Measurements from ENCODE around the gene PGF.

PGF gene

DNA sequence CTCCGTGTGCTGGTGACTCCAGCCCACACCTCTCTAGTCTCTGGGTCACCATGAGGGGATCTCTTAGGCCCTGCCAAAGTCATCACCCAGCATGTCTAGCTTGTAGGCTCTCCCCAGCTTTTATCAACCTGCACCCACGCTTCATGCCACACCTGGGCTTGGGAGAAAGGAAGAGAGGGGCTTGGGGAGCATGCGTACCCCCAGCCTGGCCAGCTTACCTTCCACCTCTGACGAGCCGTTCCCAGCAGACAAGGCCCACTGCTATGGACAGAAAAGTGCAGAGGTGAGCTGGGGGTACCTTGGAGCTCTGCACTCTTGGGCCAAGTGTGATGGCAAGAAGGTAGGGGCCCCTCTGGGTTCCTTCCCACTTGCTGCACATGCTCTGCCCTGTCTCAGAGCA, 1.7 kb downstream of the PGF start:
- Histone ChIP-seq H3K36me3 (ENCODE audit: control insufficient read depth, insufficient read depth, low read length, severe bottlenecking) (no peaks in the 10 kb centered on the region), H3K9me3 (ENCODE audit: control insufficient read depth, low read length) (no peaks in the 10 kb centered on the region), H3K4me1 (ENCODE audit: control insufficient read depth, insufficient read depth, low read length) (peaks cover 6% of the 10 kb centered on the region), H3K27me3 (replicated peaks; ENCODE audit: control insufficient read depth, insufficient read depth, low read length) (no peaks in the 10 kb centered on the region), H3K4me3 (ENCODE audit: low read length) (no peak overlapping the region), H3K9ac (ENCODE audit: low read length) (no peak overlapping the region)
- no peak for DNase-seq (ENCODE audit: low read depth)

DNA sequence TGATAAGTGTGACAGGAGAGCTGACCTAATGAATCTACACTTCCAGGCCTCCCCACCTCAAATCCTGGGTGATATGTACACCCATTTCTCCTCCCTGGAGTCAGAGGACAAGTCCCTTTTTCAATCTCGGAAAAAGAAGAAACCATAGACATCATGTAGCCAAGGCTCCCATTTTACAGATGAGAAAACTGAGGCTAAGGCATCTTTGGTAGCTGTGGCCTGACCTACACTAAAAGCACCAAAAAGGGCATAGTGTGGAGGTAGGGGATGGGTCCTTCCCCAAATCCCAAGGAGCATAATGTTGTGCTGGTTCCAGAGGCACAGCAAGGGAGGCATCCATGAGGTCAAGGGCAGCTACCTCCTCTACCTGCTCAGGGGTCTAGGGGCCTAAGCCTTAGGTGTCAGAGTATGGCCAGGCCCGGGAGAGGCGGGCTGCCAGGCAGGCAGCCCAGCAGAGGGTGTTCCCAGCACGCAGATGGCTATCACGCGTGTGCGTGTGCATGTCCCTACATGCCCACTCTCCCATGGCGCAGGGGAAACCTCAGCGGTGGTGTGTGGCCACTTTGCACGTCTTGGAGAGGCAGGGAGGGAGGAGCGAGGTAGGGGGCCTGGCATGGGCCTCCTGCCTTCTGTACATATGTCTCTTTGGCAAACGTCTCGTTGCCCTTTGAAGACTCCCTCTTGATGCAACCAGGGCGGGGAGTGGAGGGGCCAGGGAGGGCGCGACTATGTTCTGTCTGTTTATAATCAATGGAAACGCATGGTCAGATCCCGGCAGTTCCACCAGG, 2.5 kb downstream of the PGF start:
- Histone ChIP-seq H3K4me3 (ENCODE audit: low read length) (no peak overlapping the region), H3K9me3 (ENCODE audit: control insufficient read depth, low read length) (no peaks in the 10 kb centered on the region), H3K9ac (ENCODE audit: low read length) (no peak overlapping the region), H3K36me3 (ENCODE audit: control insufficient read depth, insufficient read depth, low read length, severe bottlenecking) (no peaks in the 10 kb centered on the region), H3K4me1 (ENCODE audit: control insufficient read depth, insufficient read depth, low read length) (peaks cover 6% of the 10 kb centered on the region), H3K27me3 (replicated peaks; ENCODE audit: control insufficient read depth, insufficient read depth, low read length) (no peaks in the 10 kb centered on the region)
- DNase-seq (ENCODE audit: low read depth) = no peak

DNA sequence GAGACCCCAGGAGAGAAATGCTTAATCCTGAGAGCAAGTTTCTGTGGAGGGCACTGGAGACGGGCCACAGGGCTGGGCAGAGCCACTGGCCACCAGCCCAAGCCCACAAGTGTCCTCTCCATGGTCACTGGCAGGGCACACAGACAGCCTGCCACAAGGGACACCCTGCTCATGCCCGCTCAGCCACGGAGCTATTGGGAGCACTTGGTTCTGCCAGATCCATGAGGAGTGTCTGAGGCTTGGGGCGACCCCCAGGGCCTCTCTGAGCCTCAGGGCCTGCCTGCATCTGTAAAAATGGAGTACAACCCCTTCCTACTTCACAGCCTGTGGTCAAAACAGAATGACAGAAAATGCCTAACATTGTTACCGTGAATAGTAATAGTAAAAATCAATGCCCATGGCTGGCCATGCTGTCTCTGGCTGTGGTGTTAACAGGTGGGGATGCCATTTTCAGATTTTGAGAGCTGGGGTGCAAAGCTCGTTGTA, 3.2 kb downstream of the PGF start:
- H3K9ac ChIP-seq (ENCODE audit: low read length) = peak overlapping the region; percentile 10
- DNase-seq (ENCODE audit: low read depth) = no peak
- no peak overlapping the region for H3K4me3 ChIP-seq (ENCODE audit: low read length)
- H3K27me3 ChIP-seq (replicated peaks; ENCODE audit: control insufficient read depth, insufficient read depth, low read length) = no peaks in the 10 kb centered on the region
- H3K36me3 ChIP-seq (ENCODE audit: control insufficient read depth, insufficient read depth, low read length, severe bottlenecking) = no peaks in the 10 kb centered on the region
- H3K4me1 ChIP-seq (ENCODE audit: control insufficient read depth, insufficient read depth, low read length) = peaks cover 6% of the 10 kb centered on the region
- H3K9me3 ChIP-seq (ENCODE audit: control insufficient read depth, low read length) = no peaks in the 10 kb centered on the region

DNA sequence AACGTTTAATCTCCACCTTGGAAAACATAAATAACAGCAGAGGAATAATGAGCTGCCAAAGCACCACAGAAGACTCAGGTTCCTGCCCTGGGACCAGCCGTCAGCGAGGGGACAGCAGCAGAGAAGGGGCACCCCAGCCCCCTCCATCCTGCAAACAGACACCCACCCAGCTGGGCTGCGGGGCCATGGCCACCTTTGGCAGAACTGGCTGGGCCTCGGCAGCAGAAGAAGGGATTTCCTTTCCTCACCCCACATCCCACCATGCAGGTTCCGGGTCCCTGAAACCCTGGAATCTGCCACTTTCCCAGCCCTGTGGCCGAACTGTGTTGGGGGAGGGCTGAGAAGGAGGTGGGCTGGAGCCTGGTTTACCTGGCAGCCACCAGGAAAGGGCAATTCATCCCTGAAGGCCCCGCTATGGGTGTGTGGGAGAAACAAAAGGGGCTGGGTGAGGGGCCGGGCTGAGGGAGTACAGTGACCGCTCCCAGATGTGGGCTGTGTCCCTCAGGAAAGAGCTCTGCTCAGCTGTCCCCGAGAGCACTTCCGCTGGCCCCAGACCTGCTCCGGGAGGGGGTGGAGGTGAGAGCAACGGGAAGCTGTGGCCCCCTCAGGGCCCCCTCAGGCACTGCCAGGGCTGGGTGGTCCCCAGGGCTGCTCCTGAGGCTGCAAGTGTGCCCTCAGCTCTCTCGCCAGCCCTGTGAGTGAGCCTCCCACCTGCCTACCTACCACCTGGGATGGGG, 3.8 kb downstream of the PGF start:
- Histone ChIP-seq H3K27me3 (replicated peaks; ENCODE audit: control insufficient read depth, insufficient read depth, low read length) (no peaks in the 10 kb centered on the region), H3K4me1 (ENCODE audit: control insufficient read depth, insufficient read depth, low read length) (peaks cover 6% of the 10 kb centered on the region), H3K4me3 (ENCODE audit: low read length) (no peak overlapping the region), H3K36me3 (ENCODE audit: control insufficient read depth, insufficient read depth, low read length, severe bottlenecking) (no peaks in the 10 kb centered on the region), H3K9ac (ENCODE audit: low read length) (peak overlapping the region; percentile 10), H3K9me3 (ENCODE audit: control insufficient read depth, low read length) (no peaks in the 10 kb centered on the region)
- DNase-seq (ENCODE audit: low read depth) = no peak

DNA sequence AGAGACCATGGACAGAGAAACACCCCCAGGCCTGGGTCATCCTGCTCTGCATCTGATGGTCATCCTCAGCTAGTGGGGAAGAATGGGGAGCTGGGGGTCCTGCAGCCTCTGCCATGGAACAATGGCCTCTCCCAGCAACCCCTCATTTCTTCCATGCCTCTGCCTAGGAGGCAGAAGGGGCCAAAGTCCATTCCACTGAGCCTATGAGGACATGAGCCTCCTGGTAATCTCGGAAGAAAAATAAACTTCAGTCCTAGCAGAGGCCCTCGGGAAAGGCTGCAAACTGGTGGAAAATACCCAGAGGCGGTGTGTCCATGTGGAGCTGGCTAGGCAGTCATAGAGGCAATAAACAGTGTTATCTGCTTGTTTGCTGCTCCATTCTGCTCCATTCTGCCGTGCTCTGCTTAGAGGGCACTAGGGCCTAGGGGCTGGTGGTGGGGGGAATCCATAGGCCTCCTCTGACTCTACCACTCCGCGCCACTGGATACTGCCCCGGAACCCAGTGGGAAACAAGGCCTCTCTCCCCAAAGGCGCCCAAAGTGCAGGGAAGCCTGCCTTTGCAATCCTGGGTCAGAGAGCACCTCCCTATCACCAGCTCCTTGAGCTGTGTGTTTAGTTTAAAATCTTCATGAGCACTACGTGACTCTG, 4.5 kb downstream of the PGF start:
- Histone ChIP-seq H3K4me3 (ENCODE audit: low read length) (no peak overlapping the region), H3K36me3 (ENCODE audit: control insufficient read depth, insufficient read depth, low read length, severe bottlenecking) (no peaks in the 10 kb centered on the region), H3K9me3 (ENCODE audit: control insufficient read depth, low read length) (no peaks in the 10 kb centered on the region), H3K9ac (ENCODE audit: low read length) (no peak overlapping the region), H3K4me1 (ENCODE audit: control insufficient read depth, insufficient read depth, low read length) (peaks cover 6% of the 10 kb centered on the region), H3K27me3 (replicated peaks; ENCODE audit: control insufficient read depth, insufficient read depth, low read length) (no peaks in the 10 kb centered on the region)
- DNase-seq (ENCODE audit: low read depth) = no peak

DNA sequence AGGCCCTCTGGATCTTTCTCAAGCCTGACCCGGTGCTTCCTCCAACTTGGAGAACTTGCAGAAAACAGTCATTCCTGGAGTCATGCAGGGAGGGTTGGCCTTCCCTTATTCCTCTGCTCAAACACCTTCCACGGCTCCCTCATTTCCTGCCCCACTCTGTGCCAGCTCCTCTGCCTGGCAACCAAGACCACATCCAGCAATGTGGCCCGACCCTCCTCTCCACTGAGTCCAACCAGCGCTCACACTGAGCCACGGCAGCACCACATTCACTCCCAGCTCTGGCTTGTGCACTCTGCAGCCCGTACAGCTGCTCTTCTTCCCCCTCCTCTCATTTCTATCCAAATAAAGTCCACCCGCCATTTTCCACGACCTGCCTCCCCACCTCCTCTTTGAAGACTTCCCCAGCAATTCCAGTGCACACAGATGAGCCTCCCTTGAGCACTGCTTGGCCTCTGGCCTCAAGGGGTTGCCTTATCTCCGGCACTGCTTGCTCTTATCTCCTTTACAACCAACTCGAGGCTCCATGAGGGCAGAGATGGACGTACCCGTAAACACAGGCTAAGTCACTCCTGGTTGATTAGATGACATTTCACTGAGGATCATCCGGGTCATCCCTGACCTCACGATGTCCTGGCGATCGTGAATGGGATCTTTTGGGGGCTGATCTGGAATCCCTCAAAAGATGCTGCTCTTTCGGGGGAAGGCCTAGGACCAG, 5.4 kb downstream of the PGF start:
- Histone ChIP-seq H3K9me3 (ENCODE audit: control insufficient read depth, low read length) (no peaks in the 10 kb centered on the region), H3K4me1 (ENCODE audit: control insufficient read depth, insufficient read depth, low read length) (peaks cover 6% of the 10 kb centered on the region), H3K27me3 (replicated peaks; ENCODE audit: control insufficient read depth, insufficient read depth, low read length) (no peaks in the 10 kb centered on the region), H3K4me3 (ENCODE audit: low read length) (no peak overlapping the region), H3K9ac (ENCODE audit: low read length) (no peak overlapping the region), H3K36me3 (ENCODE audit: control insufficient read depth, insufficient read depth, low read length, severe bottlenecking) (no peaks in the 10 kb centered on the region)
- DNase-seq (ENCODE audit: low read depth) = no peak

DNA sequence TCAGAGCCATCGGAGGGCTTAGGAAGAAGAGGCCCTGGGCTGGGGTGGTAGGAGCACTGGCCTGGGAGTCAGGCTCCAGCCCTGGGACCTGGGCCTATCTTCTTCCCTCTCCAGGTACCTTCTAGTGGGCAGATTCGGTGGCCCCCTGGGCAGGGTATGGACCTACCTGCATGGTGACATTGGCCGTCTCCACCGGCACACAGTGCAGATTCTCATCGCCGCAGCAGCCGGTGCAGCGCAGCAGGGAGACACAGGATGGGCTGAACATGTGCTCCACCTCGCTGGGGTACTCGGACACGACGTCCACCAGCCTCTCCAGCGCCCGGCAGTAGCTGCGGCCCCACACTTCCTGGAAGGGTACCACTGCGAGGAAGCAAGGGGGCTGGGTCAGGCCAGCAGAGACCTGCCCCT, 6.2 kb downstream of the PGF start:
- Histone ChIP-seq H3K4me1 (ENCODE audit: control insufficient read depth, insufficient read depth, low read length) (peaks cover under 1% of the 10 kb centered on the region), H3K36me3 (ENCODE audit: control insufficient read depth, insufficient read depth, low read length, severe bottlenecking) (no peaks in the 10 kb centered on the region)
- no peak for DNase-seq (ENCODE audit: low read depth)

DNA sequence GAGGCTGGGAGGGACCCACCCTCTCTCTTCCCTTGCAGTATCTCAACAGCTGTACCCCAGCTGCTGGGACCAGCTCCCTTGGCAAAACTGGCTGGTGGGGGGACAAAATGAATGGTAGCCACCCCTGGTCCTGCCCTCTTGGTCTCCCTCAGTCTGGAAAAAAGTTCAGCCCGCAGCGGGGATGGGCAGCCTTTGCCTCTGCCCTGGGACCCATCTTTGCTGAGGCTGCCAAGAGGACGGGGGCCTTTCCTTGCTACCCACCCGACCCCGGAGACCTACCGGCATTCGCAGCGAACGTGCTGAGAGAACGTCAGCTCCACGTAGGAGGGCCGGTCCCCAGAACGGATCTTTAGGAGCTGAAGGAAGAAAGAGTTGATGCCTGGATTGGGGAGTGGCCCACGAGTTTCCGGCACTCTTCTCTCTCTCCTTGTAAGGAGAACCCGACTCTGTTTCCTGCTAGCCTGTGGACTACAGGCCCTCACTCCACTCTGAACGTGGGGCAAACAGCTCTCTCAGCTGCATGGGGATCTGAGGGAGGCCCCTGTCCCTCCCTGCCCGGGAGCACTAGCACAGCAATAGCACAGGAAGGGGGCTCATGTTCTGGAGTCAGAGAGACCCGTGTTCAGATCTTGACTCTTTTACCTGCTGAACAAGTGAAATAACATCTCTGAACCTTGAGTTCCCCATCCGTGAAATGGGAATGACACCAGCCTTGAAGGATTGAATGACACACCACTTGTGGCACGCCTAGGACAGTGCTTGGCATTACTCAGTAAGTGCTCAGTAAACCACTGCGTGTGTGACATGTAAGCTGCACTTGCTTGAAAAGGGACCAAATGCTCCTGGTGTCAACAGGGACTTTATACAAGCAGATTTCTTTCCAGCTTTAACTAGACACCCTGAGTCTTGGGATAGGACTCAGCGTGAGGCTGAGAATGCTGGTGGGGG, 6.9 kb downstream of the PGF start:
- no peaks in the 10 kb centered on the region for H3K4me1 ChIP-seq (ENCODE audit: control insufficient read depth, insufficient read depth, low read length)
- no peak for DNase-seq (ENCODE audit: low read depth)
- no peaks in the 10 kb centered on the region for H3K9me3 ChIP-seq (ENCODE audit: control insufficient read depth, low read length)
- no peaks in the 10 kb centered on the region for H3K36me3 ChIP-seq (ENCODE audit: control insufficient read depth, insufficient read depth, low read length, severe bottlenecking)
- H3K9ac ChIP-seq (ENCODE audit: low read length) = no peak overlapping the region
- H3K27me3 ChIP-seq (replicated peaks; ENCODE audit: control insufficient read depth, insufficient read depth, low read length) = no peaks in the 10 kb centered on the region
- no peak overlapping the region for H3K4me3 ChIP-seq (ENCODE audit: low read length)

More for the DNA sequence above, 6.2 kb downstream of the PGF start:
- Histone ChIP-seq H3K9ac (ENCODE audit: low read length) (no peak overlapping the region), H3K4me3 (ENCODE audit: low read length) (no peak overlapping the region), H3K9me3 (ENCODE audit: control insufficient read depth, low read length) (no peaks in the 10 kb centered on the region), H3K27me3 (replicated peaks; ENCODE audit: control insufficient read depth, insufficient read depth, low read length) (no peaks in the 10 kb centered on the region)

DNA sequence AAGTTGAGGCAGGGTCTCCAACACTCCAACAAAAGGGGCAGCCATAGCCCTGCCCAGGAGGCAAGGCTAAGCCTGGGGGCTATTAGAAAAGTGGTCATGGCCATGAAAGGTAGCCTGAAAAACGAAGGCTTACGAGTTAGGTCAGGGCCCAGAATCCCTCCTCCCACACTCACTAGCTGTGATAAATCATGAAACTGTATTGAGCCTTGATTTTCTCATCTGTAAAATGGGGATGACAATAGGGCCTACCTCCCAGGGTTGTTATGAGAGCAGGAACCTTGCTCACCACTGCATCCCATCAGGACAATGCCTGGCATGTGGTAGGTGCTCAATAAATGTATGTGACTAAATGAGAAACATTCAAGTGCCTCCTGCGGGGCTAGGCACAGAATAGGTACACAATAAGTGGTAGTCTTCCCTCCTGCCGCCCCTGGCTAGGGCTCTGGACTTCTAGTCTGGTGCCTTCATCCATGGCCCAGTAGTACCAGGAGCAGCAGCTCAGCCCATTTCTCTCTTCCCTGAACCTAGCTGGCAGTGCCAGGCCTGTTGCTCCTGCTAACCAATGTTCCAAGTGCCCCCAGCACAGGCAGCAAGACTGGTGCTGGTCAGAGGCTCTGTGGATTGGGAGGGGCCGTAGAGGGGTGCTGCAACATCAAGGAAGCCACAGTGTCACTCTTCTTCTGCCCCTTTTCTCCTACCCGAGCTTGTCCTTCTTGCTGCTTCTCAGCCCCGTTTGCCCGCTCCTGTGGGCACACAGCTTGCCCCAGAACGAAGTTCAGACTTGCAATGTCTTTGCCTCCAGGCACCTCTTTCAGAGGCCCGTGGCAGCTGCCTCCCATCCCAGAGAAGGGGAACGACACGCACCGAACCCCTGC, 7.8 kb downstream of the PGF start:
- Histone ChIP-seq H3K4me3 (ENCODE audit: low read length) (no peak overlapping the region), H3K27me3 (replicated peaks; ENCODE audit: control insufficient read depth, insufficient read depth, low read length) (no peaks in the 10 kb centered on the region), H3K36me3 (ENCODE audit: control insufficient read depth, insufficient read depth, low read length, severe bottlenecking) (no peaks in the 10 kb centered on the region), H3K4me1 (ENCODE audit: control insufficient read depth, insufficient read depth, low read length) (no peaks in the 10 kb centered on the region), H3K9me3 (ENCODE audit: control insufficient read depth, low read length) (no peaks in the 10 kb centered on the region), H3K9ac (ENCODE audit: low read length) (no peak overlapping the region)
- DNase-seq (ENCODE audit: low read depth) = no peak
